Bladder microvascular endothelial cell (primary cell): Measurements from ENCODE around the gene GOLGA8T. TPM values are rescaled to one million over a fixed set of nuclear protein-coding genes. Genes with fewer than 3 reads are reported as not detected.

Experiments used
- total RNA-seq: library from RNA; depleted of rRNA; stranded (reverse); fragments of >200 nt; gene quantifications from 2 replicates; pipeline ENCODE4 v1.2.3, GENCODE V29; 2014

GOLGA8T gene
- 0.13 TPM in 1 of 2 replicates, not detected in the other for total RNA-seq

DNA sequence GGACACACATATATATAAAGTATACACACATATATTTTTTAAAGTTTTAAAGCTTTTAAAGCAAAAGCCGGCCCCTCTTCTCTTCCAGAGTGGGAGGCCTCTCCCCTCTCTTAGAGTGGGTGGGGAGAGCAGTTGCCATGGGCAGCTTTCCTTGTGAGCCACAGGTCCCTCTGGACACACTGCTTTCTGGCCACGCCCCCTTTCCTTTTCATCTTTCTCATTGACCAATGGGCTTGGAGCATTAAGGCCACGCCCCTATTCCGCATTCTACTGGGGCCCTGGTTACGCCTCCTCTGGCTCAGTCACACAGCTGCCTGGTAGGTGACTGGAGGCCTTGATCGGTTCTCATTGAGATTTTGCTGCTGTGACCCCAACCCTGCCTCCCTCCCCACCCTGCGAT, at the start of gene GOLGA8T:
Gene GOLGA8T (plus strand): TSS at position 301 of the 400 bp plus-strand sequence. CDS start 98 bp downstream, at position 399.

Other genes with a start within 250 kb of the GOLGA8T start
- gene GOLGA8J, start 52.1 kb upstream of the GOLGA8T start, total RNA-seq, result 0.13 TPM in 1 of 2 replicates, not detected in the other